Measurements from ENCODE around the gene SNPH.

DNA sequence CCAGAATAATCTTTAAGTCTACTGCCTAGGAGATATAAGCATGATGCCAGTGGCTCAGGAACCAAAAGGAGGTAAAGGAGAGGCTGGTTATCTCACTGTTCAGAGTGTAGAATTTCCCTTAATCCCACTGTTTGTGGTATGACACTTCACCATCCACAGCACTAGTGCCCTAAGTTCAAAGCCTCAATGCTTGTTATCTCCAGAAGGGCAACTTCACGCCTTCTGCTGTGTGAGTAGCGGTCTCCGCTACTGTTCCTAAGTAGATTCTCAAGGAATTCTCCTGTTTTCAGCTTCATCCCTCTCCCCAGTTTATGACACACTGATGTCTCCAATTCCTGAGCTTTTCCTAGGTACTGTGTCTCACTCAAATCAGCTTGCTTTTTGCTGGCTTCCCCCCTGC lies 13.7 kb upstream of the SNPH start:
- TF ChIP-seq, protein P1, sequence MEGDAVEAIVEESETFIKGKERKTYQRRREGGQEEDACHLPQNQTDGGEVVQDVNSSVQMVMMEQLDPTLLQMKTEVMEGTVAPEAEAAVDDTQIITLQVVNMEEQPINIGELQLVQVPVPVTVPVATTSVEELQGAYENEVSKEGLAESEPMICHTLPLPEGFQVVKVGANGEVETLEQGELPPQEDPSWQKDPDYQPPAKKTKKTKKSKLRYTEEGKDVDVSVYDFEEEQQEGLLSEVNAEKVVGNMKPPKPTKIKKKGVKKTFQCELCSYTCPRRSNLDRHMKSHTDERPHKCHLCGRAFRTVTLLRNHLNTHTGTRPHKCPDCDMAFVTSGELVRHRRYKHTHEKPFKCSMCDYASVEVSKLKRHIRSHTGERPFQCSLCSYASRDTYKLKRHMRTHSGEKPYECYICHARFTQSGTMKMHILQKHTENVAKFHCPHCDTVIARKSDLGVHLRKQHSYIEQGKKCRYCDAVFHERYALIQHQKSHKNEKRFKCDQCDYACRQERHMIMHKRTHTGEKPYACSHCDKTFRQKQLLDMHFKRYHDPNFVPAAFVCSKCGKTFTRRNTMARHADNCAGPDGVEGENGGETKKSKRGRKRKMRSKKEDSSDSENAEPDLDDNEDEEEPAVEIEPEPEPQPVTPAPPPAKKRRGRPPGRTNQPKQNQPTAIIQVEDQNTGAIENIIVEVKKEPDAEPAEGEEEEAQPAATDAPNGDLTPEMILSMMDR (IDR thresholded peaks at IDR 0.05), result no peak
- TF ChIP-seq POLR2A (IDR thresholded peaks at IDR 0.05) (no peak), POLR2AphosphoS5 (IDR thresholded peaks at IDR 0.05) (no peak), EP300 (IDR thresholded peaks at IDR 0.05) (no peak)
